Activated T-helper 1 cell treated with Interleukin-2 at 50 U/mL for 16 hours (primary cell): ENCODE results near the gene DOCK2.
"Not testable (repeated sequence)": the region's sequence is repeated elsewhere in the genome, so short reads cannot be mapped to it uniquely, and the experiment has no call there.

Experiments used
- DNase-seq: peaks from one replicate; pipeline ENCODE4 v3.0.0-alpha.2; 2020; ENCODE audit warnings: low read depth

Gene DOCK2

DNA sequence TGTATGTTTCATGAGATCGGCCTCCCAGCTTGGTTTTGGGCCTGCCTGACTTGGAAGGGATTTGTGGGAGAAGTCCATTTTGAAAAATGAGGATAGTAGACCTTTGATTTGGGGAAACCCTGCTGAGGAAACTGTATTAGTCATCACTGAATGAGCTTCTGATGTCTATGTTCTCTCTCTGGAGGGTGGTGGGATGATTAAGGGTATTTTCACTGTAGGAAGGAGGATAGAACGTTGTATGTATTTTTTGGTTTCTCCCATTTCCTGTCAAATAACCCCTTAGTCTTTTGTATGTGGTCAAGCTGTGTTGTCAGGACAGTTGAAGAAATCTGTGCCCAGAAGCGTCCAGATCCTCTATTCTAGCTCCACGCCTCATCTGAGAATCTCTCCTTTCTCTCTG lies 191.3 kb downstream of the DOCK2 start:
- no peak for DNase-seq

DNA sequence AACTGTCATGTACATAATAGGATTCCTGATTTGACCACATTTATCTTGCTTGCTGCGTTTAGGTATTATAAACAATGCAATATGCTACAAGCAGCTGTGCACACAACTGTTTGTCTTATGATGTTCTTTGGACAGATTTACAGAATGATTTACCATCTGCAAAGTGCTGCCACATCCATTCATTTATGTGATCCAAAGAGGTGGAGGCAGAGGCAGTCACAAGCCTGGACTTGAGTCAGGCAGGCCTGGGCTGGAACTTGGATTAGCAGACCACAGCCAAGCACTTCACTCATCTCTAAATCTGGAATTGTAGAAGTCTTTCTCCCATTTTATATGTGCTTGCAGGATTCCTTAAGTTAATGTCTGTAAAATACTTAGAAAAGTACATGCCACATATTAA lies 194.3 kb downstream of the DOCK2 start:
- DNase-seq = no peak

DNA sequence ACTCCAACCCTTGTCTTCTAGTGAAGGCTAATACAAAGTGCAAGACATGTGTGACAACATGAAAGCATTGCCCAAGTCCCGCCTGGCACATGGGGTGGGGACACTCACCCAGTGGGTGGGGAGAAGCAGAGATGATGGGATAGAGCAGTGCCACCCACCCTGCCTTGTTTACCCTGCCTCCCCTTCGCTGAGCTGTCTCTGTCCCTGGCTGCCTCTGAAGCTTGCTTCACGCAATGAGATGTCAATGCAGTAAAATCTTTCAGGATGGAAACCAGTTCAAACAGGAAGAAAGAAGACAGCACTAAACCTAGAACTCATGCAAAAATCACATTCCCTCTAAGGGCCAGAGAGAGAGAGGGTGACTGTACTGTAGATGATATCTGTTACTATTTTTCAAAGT lies 195.2 kb downstream of the DOCK2 start:
- no peak for DNase-seq

DNA sequence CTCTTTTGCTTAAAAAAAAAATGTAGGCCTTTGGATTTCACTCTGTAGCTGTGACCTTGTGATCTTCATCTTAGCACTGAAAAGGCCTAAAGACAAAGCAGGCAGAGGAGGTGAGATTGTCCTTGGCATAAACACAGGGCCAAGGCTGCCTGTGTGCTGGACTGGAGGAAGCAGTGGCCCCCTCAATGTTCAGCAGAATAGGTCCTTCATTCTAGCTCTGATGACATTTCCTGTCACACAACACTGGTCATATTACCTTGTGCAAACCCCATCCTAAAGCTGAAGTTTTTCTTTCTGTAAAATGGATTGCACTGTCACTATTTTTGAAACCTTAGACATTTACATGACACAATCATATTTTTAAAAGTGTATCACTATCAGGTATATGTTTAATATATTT lies 195.8 kb downstream of the DOCK2 start:
- DNase-seq = no peak

DNA sequence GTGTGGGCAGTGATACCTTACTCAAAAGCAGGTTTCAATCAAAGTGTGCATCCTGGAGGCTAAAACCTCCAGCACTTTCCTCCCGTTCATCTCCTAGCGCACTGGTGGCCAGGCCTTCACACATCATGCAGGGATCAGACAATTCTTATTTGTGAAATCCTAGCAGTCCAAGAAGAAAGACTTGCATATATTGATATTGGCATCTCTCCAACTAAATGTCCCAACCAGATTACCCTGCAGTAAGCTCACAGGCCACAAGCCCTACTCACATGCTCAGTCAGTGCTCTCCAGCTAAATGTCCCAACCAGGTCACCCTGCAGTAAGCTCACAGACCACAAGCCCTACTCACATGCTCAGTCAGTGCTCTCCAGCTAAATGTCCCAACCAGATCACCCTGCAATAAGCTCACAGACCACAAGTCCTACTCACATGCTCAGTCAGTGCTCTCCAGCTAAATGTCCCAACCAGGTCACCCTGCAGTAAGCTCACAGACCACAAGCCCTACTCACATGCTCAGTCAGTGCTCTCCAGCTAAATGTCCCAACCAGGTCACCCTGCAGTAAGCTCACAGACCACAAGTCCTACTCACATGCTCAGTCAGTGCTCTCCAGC lies 196.7 kb downstream of the DOCK2 start:
- DNase-seq = not testable (repeated sequence)

DNA sequence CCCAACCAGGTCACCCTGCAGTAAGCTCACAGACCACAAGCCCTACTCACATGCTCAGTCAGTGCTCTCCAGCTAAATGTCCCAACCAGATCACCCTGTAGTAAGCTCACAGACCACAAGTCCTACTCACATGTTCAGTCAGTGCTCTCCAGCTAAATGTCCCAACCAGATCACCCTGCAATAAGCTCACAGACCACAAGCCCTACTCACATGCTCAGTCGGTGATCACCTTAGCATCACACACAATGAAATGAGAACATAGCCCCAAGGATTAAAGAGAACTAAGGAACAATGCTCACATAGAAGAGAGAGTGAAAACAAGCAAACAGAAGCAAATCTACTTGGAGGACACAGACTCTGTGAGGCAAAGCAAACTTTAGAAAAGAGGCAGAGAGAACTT lies 197.5 kb downstream of the DOCK2 start:
- not testable (repeated sequence) for DNase-seq

DNA sequence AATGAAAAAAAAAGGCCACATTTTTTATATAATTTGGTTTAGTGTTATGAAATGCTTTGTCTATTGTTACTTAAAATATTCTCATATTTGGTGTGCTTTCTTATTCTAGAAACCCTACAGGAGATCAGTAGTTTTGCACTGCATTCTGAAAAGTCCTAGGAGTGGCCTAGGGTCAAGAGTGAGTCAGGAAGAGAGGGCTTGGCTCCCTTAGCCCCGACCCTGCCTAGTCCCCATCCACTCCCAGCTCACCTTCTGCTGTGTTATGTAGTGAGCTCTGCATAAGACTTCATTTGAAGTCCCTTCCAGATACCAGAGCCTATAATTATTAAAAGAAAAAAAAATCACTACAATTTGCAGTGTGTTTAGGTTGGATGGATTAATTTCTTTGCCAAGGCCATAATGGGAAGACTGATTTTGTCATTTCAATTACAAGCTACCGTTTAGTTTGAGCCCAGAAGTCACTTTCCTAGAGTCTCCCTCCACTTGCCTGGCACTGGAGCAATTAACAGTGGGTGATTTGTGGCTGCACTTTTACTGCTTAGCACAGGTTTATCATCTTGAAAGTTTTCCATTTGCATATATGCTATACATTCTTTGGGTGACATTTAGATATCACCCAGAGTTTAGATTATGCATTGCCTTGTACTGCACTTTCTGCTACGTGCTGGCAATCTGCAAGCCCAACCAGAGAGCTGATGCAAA lies 199.9 kb downstream of the DOCK2 start:
- DNase-seq = no peak

DNA sequence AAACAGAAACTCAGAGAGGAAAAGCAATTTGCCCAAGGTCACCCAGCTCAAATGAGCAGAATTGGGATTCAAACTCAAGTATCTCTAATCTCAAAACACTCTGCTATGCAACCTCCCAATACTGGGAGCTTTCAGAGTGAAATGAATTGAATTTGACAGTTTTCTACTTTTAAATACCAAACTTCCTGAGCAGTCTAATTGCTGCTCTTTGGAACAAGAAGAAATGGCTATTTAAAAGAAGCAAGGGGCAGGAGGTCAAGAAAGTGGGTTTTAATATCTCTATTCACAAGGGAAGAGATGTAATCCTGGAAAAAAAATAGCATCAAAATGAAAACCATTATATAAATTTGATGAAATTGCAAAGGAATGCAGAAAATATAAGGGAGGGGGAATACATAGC lies 200.6 kb downstream of the DOCK2 start:
- DNase-seq = no peak

DNA sequence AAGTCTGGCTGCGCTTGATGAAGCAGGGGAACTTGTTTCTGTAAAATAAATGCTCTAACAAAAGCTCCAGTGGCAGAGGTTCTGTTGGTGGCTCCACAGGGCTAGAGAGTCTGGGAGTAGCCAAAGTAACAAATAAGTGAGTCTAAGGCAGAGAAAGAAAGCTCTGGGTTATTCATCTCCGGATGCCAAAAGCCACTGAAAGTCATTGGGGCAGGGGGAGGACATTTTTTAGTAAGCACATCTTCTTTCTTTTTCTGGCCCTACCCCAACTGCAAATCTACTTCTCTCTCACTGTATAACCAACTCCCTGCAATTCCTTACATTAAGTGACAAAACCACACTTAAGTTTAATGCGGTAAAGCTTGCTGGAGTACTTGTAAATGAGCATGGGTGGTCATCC lies 201.6 kb downstream of the DOCK2 start:
- no peak for DNase-seq

DNA sequence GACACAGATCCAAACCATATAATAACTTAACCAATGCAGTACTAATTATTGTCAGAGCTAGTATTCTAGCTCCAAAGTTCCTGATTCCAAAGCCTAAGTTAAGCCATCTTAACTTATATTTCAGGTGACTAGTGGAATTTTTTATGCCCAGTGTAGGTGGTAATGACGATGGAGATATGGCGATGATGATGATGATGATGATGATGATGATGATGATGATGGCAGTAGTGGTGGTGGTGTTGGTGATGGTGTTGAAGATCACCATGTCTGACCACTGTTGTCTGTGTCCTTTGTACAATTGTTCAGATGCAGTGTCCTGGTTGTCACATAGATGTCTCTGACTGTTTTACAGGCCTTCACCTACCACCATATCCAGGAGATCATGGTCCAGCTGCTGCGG lies 203.3 kb downstream of the DOCK2 start:
- DNase-seq = no peak

DNA sequence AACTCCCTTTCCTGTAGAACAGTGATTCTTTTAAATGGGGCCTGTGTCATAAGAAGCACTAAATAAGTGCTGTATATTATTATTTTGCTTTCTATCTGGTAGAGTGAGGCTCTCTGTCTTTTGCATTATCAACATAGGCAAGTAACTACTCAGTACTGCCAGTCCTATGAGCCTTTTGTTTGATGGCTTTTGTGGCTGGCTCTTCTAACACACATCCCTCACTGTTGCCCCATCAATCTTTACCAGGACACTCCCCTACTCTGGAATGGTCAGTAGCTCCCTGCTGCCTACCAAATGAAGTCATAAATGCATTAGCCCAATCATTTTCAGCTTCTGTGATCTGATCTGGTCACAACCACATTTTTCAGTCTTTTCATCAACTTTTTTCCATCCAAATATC lies 205.6 kb downstream of the DOCK2 start:
- no peak for DNase-seq

DNA sequence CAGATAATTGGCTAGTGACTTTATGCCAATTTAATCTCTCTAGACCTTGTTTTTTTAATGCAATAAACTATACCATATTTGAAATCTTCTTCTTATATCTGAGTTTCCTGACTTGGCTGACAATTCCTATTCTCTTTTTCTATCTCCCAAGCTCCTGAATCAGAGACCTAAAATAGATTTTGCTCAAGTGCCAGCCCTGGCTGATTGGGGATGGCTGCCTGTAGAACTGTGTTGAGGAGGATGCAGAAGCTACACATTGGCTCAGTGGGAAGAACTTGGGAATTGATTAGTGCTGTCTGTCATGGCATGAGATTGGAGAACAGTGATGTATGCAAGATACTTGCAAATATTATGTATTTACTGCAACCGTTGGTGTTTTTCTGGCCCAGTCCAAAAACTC lies 210.4 kb downstream of the DOCK2 start:
- DNase-seq = no peak

DNA sequence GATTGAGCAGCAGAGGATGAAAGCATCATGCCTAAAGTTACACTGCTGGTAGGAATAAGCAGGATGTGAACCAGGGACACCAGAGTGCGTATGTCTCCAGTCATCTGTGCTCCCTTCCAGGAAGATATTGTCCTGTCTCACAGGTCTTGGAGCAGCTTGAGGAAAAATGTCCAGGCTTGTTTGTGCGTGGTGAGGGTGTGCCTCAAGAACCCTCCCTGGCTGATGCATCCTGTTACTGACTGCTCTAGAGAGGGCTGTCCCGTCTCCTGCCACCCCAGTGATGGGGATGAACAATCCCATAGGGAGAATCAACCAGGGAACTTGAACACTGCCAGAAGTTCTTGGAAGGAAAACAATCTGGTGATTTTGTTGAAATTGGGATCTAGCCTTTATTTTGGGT lies 211.2 kb downstream of the DOCK2 start:
- DNase-seq = no peak

DNA sequence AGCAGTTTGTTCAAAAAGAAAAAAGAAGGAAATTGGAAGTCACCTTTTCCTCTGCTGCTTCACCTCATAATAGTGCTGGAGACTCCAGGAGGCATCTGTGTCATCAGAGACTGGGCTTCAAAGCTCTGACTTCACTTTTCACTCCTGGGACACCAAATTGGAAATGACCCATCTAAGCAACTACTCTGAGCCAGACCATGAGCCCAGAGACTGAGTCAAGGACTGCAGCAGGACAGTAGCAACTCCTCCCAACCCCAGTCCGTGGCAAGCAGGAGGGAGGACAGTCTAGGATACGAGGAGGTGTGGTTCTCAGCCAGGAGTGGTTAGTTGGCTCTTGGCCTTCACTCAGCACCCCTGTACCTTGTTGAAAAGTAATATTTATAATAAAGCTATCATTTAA lies 211.7 kb downstream of the DOCK2 start:
- no peak for DNase-seq

DNA sequence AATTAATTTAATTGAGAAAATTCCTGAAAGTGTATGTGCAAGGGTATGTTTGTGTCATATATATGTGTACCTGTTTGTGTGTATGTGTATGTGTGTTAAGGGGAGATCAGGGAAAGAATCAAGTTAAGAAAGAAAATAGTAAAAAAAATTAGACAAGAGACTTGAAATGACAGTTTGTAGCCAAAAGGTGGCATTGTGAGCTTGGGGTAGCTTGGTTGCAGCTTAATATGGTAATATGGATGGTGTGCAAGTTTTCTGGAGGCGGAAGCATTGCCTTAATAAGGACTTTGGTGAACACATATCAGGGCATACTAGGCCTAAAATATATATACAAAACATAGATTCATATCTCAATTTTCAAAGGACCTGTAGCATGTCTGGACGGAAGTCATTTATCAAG lies 213.3 kb downstream of the DOCK2 start:
- DNase-seq = no peak

DNA sequence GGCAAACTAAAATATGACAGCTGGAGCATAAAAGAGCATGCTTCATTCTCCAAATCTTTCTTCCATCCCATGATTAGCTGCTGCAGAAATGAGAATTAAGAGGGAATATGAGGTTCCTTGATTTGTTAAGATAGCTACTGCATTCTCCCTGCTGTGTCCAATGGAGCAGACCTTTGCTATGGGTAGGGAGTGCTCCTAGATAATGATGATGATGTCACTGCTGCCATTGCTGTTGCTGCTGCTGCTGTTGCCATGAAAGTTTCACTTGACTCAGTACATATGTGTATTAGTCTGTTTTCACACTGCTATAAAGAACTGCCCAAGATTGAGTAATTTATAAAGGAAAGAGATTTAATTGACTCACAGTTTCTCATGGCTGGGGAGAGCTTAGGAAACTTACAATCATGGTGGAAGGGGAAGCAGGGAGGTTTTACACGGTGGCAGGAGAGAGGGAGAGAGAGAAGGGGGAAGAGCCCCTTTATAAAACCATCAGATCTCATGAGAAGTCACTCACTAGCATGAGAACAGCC lies 214.3 kb downstream of the DOCK2 start:
- no peak for DNase-seq

DNA sequence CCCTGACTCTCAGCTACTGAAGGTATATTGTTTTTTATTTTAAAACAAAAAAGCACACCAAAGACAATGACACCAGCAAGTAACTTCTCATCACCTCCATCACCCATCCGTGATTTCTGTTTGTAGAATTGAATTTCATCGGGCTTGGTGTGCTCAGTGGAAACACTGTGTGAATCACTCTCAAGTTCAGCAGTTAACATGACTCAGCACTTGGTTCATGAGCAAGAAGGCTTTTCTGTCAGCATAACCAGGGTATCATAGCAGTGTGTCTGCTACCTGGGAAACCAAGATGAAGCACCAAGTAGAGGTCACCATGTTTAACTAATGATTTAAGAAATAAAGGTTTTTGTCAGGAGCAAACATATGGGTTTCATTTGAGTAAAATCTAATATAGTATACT lies 219.5 kb downstream of the DOCK2 start:
- no peak for DNase-seq

DNA sequence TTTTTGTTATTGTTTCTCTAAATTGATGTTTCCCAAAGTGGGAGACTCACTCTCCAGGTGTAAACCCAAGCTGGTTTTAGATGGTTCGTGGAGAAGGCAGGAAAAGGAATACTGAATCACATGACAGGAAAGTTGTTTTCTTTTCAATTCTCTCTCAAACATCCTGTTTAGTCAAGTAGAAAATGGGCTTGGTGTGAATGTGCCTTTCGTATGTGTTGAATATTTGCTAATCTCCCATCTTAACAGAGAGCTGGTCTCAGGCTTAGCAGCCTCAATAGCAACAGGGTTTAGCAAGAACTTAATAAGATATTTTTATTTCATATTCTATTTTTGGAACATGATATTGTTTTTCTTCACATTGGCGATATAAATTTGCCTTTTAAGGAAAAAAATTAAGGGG lies 223.5 kb downstream of the DOCK2 start:
- DNase-seq = no peak

DNA sequence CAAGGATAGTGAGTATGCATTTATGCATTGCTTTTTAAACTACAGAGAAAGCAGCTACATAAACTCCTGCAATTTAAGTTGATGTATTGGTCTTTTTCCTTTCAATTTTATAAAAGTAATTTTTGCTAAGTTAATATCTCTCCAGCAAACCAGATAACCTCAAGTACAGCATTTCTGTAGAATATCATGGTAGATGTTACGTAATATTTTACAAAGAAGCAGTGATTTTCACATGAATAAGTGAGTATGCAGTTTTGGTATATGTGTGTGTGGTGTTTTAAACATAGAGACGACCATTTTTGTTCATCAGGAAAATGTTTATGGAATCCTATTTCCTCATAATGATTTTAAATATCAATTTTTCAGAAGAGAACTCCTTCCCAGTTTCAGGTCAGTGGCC lies 224.4 kb downstream of the DOCK2 start:
- DNase-seq = no peak

DNA sequence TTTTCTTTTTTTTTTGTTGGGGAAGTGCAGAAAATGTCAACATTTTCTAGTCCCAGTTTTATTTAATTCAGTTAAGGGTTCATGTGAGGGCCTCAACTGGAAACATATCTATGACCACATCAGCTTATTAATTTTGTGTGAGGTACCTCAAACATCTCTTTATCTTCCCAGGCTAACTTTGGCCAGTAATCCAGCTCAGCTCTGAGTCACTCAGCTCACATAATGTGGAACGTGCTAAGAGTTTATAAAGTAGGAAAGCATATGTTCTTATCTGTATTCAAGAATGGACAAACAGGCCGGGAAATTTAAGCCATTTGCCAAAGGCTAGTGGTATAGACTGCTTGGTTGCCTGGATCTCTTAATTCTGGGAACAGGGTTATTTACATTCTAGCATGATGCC lies 224.9 kb downstream of the DOCK2 start:
- no peak for DNase-seq

DNA sequence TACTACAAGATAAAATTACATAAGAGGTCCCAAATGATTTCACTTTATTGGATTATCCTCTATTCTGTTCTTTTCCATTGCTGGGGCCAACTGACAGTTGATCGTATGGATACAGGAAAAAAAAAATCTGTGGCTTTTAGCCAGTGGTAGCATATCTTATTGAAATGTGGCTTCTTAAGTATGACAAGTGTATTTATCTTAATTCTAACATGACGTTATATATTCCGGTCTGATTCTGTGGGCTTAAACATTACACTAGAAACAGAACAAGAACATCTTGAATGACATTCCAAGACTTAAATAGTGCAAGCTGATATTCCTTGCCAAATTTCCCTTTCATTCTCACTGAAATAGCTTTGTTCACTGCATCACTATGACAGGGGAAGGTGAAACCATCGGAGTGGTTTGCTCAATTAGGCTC lies 225.3 kb downstream of the DOCK2 start:
- no peak for DNase-seq

DNA sequence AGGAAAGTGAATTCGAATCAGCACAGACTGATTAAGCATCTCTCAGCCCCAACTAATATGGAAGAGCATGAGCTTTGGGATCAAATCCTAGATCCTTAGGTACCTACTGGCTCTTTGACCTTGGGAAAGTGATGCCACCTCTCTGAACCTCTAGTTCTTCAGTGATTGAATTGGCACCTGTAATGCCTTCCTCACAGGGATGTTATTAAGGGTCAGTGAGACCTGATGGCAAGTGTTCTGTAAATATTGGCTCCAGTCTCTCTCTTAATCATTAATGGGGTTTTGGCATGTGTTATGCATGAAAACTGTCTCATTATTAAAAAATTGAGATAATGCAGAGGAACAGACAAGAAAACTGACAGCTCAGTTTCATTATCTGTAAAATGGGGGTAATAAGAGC lies 227.4 kb downstream of the DOCK2 start:
- no peak for DNase-seq

DNA sequence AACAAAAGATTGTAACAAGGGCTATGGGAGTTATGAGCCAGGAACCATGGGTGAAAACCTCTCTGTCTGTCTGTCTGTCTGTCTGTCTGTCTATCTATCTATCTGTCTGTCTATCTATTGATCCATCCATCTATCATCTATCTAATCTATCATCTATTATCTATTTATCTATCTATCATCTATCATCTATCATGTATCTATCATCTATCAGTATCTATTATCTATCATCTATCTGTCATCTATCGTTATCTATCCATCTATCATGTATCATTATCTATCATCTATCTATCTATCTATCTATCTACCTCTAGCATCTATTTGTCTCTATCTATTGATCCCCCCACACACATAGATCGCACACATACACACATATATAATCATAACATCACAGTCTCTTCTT lies 230.3 kb downstream of the DOCK2 start:
- no peak for DNase-seq

DNA sequence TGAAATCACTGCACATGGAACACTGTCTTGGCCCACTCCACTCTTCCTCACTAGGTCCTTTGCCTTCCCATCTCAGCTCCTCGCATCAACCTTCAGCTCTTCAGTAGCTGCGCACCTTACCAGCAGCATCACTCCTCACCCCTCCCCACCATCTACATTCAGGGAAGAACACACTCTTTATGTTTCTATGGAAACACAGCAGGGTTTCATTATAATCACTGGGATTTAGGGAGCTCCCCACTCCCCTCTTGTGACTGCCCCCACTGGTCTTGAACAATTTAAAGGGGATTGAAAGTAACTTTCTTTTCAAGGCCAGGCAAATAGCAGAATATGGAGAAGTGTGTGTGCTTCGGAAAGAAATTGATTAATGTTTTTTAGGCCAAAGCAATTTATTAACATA lies 232.0 kb downstream of the DOCK2 start:
- no peak for DNase-seq
